ENCODE measurements around the gene SDK1. TPM values are rescaled to one million over a fixed set of nuclear protein-coding genes. Genes with fewer than 3 reads are reported as not detected.

Gene SDK1
- total and polyA plus RNA-seq, 10 of the 15 experiments (the other 5 are each of a cell fraction or from before 2014, with no cell fraction given): 0.14 to 0.33 TPM; not detected in 8

GRCh38 chr7:3264693-3265339 lies 36.2 kb upstream of the SDK1 start:
- WGBS (ENCODE audit: insufficient coverage, insufficient replicate concordance, low lambda C conversion rate, missing lambda C conversion rate): 26% methylated on average over 9 of the region's 9 CpGs
- no peaks in the 10 kb centered on the region for H3K79me2 ChIP-seq (ENCODE audit: control insufficient read depth, insufficient read depth, low read length)
- intact Hi-C loops (cut with micrococcal nuclease; ENCODE audit: unreplicated experiment) (no loop called here), in situ Hi-C loops (cut with MboI) (no loop called here)
- ChIA-PET RAD21 (ENCODE audit: unreplicated experiment) (no interaction called here), POLR2A (no interaction called here), SMC1A (ENCODE audit: uncharacterized antibody, unreplicated experiment) (no interaction called here), CTCF (no interaction called here)
- H3K4me1 ChIP-seq (ENCODE audit: control insufficient read depth, insufficient read depth, low read length): no peaks in the 10 kb centered on the region
- H3K36me3 ChIP-seq (ENCODE audit: control insufficient read depth in 2 of 2, insufficient read depth in 2 of 2, low read length in 1 of 2): no peaks in the 10 kb centered on the region
- H2AFZ ChIP-seq (ENCODE audit: control insufficient read depth, low read depth, low read length): no peak overlapping the region
- H3K9ac ChIP-seq (ENCODE audit: control insufficient read depth, insufficient read depth, low read length): no peak overlapping the region
- TF ChIP-seq RFX5 (IDR thresholded peaks at IDR 0.05; ENCODE audit: low read depth, low read length) (no peak), CEBPB (IDR thresholded peaks at IDR 0.05; ENCODE audit: borderline replicate concordance in 1 of 2, low read depth in 2 of 2, low read length in 2 of 2) (no peak), IRF4 (IDR thresholded peaks at IDR 0.05; ENCODE audit: low read depth, low read length) (no peak), MAX (IDR thresholded peaks at IDR 0.05; ENCODE audit: low read depth, low read length) (no peak), TARDBP (IDR thresholded peaks at IDR 0.05; ENCODE audit: borderline replicate concordance) (no peak), KLF5 (IDR thresholded peaks at IDR 0.05; ENCODE audit: partially characterized antibody) (no peak), USF2 (IDR thresholded peaks at IDR 0.05; ENCODE audit: borderline replicate concordance, low read depth, low read length) (no peak), SUZ12 (IDR thresholded peaks at IDR 0.05; ENCODE audit: unreplicated experiment) (no peak), STAT1 (conservative IDR thresholded peaks at IDR 0.05) (no peak)
- H4K20me1 ChIP-seq (ENCODE audit: control insufficient read depth, insufficient read depth): no peaks in the 10 kb centered on the region
- H3K4me2 ChIP-seq (ENCODE audit: control insufficient read depth, insufficient read depth): no peak overlapping the region
- no peaks in the 10 kb centered on the region for H3K27me3 ChIP-seq (replicated peaks in 1 of 2; ENCODE audit: control insufficient read depth in 2 of 2, insufficient read depth in 2 of 2, low read length in 1 of 2)
- H3K4me3 ChIP-seq: no peak overlapping the region
- FAIRE-seq (no peak), DNase-seq (ENCODE audit: low read depth, low spot score) (no peak), ATAC-seq (no peak)
- no TSS peak for BruUV-seq (replicated peaks)
- no peaks in the 10 kb centered on the region for H3K9me3 ChIP-seq (replicated peaks; ENCODE audit: control insufficient read depth, insufficient read depth, low read length)
- H3K27ac ChIP-seq (ENCODE audit: control insufficient read depth, insufficient read depth): no peak overlapping the region

Data from GM12878 (cell line).